ENCODE data around the gene TBX10.
A peak's percentile ranks its signal among the peaks of the same experiment; 100 is the strongest.
"Not testable (repeated sequence)": the region's sequence is repeated elsewhere in the genome, so short reads cannot be mapped to it uniquely, and the experiment has no call there.

TBX10 gene

DNA sequence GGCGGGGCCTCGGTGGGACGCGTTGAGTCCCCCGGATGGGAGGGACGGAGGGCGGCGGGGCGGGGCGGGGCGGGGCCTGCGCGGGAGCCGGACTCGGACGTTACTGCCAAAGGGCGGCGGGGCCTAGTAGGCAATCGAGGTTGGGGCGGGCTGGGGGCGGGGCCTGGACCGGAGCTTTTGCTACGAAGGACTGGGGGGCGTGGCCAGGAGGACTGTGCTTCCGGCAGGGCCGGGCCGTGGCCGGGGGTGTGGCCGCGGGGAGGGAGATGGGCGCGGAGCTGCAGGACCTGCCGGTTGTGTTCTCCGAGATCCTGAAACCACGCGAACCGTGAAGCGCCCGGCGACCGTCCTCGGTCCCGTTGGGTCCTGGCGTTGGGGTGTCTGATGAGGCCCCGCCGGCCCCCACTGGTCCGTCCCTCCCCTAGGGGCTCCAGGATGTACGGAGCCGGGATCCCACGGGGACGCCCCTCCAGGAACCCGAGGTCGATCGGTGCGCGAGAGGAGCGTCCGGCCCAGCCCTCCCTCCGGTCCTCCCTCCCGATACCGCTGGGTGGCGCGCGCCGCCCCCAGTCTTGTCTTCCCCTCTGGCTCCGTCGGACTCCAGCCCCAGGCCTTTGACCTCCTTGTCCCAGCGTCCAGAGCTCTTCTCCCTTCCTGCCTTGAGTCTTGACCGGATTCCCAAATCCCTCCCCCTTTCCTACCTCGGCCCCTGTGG is 9.2 kb downstream of the TBX10 start:
- peak; percentile 98 for DNase-seq

GRCh38 chr11:67629386-67630227 is 10.0 kb downstream of the TBX10 start, which contains the start of gene NUDT8:
NUDT8 (minus strand) TSS chr11:67629937; CDS start chr11:67629911, 26 bp downstream.
- DNase-seq, result peak; percentile 82

DNA sequence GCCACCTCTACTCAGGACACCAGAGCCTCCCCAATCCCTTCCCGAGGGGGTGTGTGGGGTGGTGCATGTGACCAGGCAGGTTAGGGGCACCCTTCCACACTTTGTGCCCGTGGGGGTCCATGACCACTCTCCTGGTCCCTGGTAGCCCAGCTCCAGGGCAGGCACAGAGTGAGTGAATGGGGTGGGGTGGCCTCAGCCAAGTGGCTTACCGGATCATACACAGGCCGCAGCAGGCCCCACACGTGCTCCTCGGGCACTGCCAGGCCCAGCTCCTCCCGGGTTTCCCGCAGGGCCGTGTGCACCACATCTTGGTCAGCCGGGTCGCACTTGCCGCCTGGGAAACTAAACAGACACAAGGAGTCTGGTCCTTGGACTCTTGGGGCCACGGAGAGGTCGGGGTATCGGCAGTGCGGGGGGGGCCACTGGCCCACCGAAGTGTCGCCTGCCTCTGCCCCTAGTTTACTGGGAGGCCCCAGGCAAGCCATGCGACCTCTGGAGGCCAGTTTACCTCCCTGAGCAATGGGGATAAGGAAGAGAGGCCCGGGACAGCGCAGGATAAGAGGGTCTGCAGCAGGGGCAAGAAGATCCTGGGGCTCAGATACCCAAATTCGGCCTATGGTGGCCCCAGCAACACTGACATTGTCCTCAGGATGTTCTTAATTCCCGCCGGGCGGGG is 10.7 kb downstream of the TBX10 start:
- DNase-seq, result no peak

DNA sequence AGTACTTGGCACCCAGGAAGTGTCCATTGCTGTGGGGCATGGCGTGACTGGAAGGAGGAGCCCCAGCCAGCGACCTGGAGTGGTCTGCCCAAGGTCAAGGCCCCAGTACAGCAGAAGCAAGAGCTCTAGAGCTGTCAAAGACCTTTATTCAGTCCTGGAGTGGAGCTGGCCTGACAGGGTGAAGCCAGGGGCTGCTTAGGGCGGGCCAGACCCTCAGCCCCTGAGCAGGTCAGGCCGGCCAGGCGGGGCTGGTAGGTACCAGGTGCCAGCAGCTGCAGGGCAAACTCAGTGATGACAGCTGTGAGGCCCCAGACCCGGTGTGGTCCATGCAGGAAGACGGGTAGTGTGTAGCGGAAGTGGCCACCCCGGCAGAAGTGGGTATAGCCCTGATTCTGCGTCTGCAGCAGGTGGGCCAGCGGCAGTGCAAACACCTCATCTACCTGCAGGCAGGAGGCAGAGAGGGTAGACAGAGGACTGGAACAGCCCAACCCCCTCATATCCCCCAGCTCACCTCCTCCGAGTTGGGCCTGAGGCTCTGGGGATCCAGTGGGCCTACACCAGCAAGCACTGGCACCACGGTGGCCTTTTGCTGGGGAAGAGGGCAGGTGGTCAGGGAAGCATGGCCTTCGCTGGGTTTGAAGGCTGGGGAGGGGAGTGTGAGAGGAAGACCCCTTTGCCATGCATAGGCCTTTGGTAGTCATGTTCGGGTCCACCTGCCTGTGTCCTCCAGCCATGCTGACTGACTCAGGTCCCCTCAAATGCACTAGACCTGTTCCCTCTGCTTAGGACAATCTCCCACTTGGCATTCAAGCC is 11.5 kb downstream of the TBX10 start:
- DNase-seq, result no peak

DNA sequence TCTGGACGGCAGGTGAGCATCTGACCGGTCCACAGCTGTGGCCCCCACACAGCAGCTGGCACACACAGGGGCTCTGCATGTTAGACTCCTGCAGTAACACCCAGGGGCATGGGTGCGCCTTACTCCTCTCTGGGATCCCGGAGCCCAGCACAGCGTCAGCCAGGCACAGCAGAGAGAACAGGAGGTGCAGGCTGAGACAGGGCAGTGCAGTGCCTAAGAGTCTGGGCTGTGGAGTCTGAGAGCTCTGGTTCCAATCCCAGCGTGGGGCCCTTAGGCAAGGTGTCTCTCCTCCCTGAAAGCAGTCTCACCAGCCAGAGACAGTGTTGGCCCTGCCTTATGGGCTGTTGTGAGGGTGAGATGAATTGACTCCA is 12.1 kb downstream of the TBX10 start:
- DNase-seq, result no peak

GRCh38 chr11:67626970-67627369 is 12.6 kb downstream of the TBX10 start:
- no peak for DNase-seq

DNA sequence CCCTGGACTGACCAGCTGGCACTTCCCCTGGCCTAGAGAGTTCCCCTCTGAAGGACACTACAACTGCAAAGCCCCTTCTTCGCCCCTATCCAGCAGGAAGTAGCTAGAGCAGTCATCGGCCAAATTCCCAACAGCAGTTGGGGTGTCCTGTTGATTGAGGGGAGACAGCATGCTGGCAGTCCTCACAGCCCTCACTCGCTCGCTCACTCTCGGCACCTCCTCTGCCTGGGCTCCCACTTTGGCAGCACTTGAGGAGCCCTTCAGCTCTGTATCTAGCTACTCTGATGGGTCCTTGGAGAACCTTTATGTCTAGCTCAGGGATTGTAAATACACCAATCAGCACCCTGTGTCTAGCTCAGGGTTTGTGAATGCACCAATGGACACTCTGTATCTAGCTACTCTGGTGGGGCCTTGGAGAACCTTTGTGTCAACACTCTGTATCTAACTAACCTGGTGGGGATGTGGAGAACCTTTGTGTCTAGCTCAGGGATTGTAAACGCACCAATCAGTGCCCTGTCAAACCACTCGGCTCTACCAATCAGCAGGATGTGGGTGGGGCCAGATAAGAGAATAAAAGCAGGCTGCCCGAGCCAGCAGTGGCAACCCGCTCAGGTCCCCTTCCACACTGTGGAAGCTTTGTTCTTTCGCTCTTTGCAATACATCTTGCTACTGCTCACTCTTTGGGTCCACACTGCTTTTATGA is 13.3 kb downstream of the TBX10 start:
- not testable (repeated sequence) for DNase-seq

GRCh38 chr11:67623795-67624194 is 15.8 kb downstream of the TBX10 start:
- DNase-seq, result not testable (repeated sequence)

DNA sequence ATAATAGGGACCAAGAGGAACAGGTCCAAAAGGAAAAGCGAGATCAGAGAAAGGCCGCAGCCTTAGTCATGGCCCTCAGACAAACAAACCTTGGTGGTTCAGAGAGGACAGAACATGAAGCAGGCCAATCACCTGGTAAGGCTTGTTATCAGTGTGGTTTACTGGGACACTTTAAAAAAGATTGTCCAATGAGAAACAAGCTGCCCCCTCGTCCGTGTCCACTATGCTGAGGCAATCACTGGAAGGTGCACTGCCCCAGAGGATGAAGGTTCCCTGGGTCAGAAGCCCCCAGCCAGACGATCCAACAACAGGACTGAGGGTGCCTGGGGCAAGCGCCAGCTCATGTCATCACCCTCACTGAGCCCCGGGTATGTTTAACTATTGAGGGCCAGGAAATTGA is 16.7 kb downstream of the TBX10 start:
- not testable (repeated sequence) for DNase-seq

GRCh38 chr11:67621928-67622327 is 17.6 kb downstream of the TBX10 start:
- DNase-seq, result not testable (repeated sequence)

- DNase-seq, result not testable (repeated sequence)
These were observed 18.9 kb downstream of the TBX10 start for GRCh38 chr11:67620621-67621020.

DNA sequence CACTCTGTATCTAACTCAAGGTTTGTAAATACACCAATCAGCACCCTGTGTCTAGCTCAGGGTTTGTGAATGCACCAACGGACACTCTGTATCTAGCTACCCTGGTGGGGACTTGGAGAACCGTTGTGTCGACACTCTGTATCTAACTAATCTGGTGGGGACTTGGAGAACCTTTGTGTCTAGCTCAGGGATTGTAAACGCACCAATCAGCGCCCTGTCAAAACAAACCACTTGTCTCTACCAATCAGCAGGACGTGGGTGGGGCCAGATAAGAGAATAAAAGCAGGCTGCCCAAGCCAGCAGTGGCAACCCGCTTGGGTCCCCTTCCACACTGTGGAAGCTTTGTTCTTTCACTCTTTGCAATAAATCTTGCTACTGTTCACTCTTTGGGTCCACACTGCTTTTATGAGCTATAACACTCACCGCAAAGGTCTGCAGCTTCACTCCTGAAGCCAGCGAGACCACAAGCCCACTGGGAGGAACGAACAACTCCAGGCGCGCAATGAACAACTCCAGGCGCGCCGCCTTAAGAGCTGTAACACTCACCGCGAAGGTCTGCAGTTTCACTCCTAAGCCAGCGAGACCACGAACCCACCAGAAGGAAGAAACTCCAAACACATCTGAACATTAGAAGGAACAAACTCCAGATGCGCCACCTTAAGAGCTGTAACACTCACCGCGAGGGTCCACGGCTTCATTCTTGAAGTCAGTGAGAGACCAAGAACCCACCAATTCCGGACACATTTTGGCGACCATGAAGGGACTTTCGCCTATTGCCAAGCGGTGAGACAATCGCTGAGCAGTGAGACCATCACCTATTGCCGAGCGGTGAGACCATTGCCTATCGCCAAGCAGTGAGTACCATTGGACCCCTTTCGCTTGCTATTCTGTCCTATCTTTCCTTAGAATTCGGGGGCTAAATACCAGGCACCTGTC is 19.6 kb downstream of the TBX10 start:
- DNase-seq, result not testable (repeated sequence)

- not testable (repeated sequence) for DNase-seq
These were observed 20.5 kb downstream of the TBX10 start for GRCh38 chr11:67618901-67619659.

DNA sequence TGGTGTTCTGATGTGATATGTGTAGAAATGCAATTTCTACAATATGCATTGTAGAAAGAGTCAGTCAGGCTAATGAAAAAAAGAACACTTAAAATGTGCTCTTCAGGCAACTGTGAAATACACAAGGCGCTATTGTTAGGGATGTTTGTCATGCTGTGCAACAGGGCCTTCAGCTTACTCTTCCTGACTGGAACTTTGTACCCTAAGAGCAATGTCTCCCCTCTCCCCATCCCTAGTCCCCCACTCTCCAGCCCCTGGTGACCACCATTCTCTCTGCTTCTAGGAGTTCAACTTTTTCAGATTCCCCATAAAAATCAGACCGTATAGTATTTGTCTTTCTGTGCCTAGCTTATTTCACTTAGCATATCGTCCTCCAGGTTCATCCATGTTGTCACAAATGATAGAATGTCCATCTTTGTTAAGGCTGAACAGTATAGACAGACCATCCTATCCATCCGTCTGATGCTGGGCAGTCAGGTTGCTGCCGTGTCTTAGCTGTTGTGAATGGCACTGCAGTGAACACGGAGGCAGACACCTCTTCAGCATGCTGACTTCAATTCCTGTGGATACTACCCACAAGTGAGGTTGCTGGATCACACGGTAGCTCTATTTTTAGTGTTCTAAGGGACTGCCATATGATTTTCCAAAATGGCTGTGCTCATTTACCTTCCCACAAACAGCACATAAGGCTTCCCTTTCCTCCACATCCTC is 22.2 kb downstream of the TBX10 start:
- DNase-seq, result no peak

DNA sequence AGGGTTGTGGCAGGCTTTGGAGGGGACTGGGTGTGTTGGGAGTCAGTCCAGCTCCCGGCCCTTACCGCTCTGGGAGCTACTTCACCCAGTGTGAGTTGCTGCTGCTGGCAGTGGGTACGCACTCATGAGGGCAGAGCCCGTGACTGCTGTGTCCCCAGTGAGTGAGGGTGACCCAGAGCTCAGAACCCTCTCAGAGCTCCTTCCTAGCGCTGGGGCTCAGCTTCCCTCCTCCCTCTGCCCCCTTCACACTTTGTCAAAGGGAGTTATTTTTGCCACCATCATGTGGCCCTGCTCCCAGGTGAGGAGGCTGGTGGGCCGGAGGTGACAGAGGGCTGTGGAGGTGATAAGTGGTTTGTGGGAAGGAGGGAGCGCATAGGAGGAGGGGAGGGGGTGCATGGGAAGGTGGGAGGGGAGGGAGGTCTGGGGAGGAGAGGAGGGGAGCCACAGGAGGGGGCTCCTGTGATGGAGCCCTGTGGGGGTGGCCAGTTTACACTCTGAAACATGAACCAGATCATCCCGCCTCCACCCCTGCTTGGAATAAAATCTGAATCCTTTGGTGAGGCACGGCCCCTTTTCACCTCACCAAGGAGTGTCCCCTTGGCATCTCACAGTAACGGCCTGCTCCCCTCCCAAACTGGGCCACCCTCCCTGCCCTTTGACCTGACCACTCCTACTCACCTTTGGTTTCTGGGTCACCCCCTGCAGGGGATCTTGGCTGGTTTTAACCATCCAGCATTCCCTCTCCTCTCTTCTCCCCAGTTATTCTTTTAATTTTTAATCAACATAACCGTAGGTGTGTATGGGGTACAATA is 22.9 kb downstream of the TBX10 start:
- DNase-seq, result no peak

DNA sequence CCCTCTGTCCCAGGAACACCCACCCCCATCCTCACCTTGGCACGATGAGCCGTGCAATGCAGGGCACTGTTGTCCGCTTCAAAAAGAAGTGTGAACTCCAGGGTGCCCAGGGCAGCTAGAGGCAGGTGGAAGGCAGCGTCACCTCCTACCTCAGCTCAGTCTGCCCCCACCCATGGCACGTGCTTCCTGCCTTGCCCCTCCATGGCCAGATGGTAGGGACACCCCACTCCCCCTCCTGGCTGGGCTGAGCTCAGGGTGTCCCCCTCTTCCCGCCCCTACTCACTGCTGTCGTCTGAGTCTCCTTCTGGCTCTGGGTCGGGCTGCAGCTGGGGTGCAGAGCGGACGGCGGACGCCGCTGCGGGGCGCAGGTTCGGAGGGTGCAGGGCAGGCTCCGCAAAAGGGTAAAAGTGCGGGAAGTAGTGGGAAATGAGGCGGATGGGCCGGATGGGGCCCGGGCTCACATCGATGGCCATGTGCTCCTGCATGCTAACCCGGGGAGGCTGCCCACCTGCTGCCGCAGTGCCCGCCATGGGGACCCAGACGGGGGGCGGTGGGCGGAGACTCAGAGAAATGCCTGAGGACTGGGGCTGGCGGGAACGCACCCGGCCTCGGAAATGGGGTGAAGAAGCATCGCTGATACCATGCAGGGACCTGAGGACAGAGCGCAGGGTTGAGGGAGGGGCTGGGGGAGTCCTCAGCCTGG is 23.7 kb downstream of the TBX10 start:
- DNase-seq, result no peak

Data from NCI-H510A (cell line).